HUES6 (cell line): ENCODE data around the gene PALS1.
A peak's percentile ranks its signal among the peaks of the same experiment; 100 is the strongest.

Source experiments
- H3K27ac ChIP-seq: 2 replicates; pipeline ENCODE4 v1.7.0; 2013; ENCODE audit warnings: low read depth, mild to moderate bottlenecking, low read length, inconsistent platforms
- H3K27me3 ChIP-seq: 2 replicates; pipeline ENCODE4 v1.6.1; 2013; ENCODE audit warnings: low read length; ENCODE audit not compliant: control insufficient read depth, insufficient read depth
- H3K36me3 ChIP-seq: 2 replicates; pipeline ENCODE4 v1.6.1; 2013; ENCODE audit warnings: low read length; ENCODE audit not compliant: control insufficient read depth, insufficient read depth
- H3K4me1 ChIP-seq: 2 replicates; pipeline ENCODE4 v1.6.1; 2013; ENCODE audit warnings: low read length; ENCODE audit not compliant: control insufficient read depth, insufficient read depth
- H3K4me3 ChIP-seq: 2 replicates; pipeline ENCODE4 v1.5.1; 2013; ENCODE audit warnings: low read depth, low read length
- H3K9ac ChIP-seq: one replicate; pipeline ENCODE4 v1.6.1; 2013; ENCODE audit warnings: mild to moderate bottlenecking, low read length
- H3K9me3 ChIP-seq: 2 replicates; pipeline ENCODE4 v1.6.1; 2013; ENCODE audit warnings: low read depth, low read length; ENCODE audit not compliant: control insufficient read depth, insufficient read depth

PALS1 gene

DNA sequence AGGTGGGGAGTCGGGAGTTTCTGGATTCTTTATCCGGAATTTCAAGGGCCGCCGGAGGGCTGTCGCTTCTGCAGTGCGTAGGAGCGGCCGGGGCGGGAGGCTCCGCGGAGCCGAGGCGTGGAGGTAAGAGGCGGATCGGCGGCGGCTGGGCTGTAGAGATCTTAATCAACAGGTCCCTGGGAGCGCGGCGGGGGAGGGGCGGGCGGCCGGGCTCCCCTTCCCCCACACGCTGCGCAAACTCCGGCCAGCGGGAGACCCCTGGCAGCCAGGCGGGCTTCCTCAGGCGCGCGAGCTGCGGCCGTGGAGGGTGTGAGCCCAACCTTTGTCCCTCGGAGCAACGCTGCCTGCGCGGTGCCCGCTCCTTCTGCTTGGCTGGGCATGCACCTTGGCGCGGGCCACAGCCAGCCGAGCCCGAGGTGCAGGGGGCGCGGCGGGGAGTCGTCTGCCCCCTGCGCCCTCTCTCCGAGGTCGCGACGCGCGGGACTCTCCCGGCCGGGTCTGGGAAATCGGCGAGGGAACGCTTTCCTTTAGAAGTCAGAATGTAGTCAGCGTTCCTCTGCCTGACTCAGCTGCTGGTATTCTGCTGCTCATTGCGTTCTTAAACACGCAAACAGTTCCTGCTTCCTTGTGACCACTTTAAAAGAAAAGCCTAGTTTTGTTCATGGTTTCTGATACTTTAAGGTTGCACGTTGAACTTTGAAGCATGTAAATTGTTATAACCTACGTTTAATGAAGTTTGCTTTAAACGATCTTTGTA is at the start of gene PALS1:
Gene PALS1 (plus strand): TSS at position 25 of the 757 bp plus-strand sequence. CDS start 37,736 bp downstream, outside the sequence.
- no peaks in the 10 kb centered on the region for H3K36me3 ChIP-seq
- H3K9ac ChIP-seq: peak within 1 kb of the TSS; percentile 99
- H3K4me3 ChIP-seq: peak within 1 kb of the TSS; percentile 92
- H3K9me3 ChIP-seq: no peaks in the 10 kb centered on the region
- H3K27me3 ChIP-seq: peaks cover 16% of the 10 kb centered on the region
- peak within 1 kb of the TSS; percentile 94 for H3K27ac ChIP-seq
- H3K4me1 ChIP-seq: peaks cover 8% of the 10 kb centered on the region; the same call in 1 of the 2 replicates

DNA sequence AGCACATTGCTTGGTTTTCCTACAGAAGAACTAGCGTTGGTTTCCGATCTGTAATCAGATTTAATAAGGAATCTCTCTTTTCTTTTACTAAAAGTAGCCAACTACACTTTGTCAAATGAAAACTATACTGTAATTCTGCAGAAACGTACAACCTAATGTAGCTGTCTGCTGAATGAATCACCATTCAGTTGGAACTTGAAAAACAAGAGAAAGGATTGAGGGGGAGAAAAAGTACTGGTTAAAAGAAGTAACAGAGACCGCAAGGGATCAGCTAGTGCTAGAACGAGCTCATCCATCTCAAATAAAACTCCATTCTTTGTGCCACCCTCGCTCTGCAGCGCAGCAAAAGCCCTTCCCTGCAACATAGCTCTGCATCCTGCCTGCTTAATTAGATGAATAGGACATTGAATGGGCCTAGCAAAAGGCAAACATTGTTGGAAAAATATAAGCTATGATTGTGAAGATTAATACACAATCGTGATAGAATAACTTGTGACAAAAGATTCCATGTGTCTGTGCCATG is 49.4 kb upstream of the PALS1 start:
- Histone ChIP-seq H3K27ac (no peak overlapping the region), H3K36me3 (no peaks in the 10 kb centered on the region), H3K4me1 (peaks cover 12% of the 10 kb centered on the region; the same call in 1 of the 2 replicates), H3K27me3 (no peaks in the 10 kb centered on the region), H3K9me3 (no peaks in the 10 kb centered on the region), H3K9ac (no peak overlapping the region), H3K4me3 (no peak overlapping the region)

GRCh38 chr14:67192366-67192765 is 48.9 kb upstream of the PALS1 start:
- no peaks in the 10 kb centered on the region for H3K36me3 ChIP-seq
- H3K27me3 ChIP-seq: no peaks in the 10 kb centered on the region
- H3K4me3 ChIP-seq: no peak overlapping the region
- no peak overlapping the region for H3K9ac ChIP-seq
- H3K4me1 ChIP-seq: peaks cover 7% of the 10 kb centered on the region; the same call in 1 of the 2 replicates
- H3K9me3 ChIP-seq: no peaks in the 10 kb centered on the region
- no peak overlapping the region for H3K27ac ChIP-seq

- Histone ChIP-seq H3K4me1 (no peaks in the 10 kb centered on the region), H3K4me3 (no peak overlapping the region), H3K36me3 (no peaks in the 10 kb centered on the region), H3K27ac (no peak overlapping the region), H3K27me3 (no peaks in the 10 kb centered on the region), H3K9ac (no peak overlapping the region), H3K9me3 (no peaks in the 10 kb centered on the region)
Measured at GRCh38 chr14:67195279-67195678, 46.0 kb upstream of the PALS1 start.

- no peaks in the 10 kb centered on the region for H3K4me1 ChIP-seq
- H3K9ac ChIP-seq: no peak overlapping the region
- no peak overlapping the region for H3K4me3 ChIP-seq
- H3K27ac ChIP-seq: no peak overlapping the region
- no peaks in the 10 kb centered on the region for H3K36me3 ChIP-seq
- no peaks in the 10 kb centered on the region for H3K9me3 ChIP-seq
- no peaks in the 10 kb centered on the region for H3K27me3 ChIP-seq
Measured at GRCh38 chr14:67199016-67199415, 42.2 kb upstream of the PALS1 start.

DNA sequence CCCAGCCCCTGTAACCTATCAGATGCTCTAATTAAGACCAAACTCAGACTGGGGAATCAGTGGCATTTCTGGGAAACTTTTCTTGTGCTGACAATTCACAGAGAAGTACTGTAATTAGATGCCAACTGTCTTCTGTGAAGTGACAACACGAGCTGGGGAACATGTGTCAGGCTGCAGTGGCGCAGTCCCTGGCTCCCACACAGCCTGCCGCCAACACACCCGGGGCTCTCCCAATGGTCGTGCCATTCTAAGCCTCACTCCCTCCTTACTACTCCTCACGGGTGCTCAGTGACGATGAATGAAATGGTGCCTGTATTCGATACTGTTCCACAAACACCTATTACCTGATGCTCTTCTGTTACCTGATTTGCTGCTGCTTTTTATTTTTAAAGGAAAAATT is 33.4 kb upstream of the PALS1 start:
- Histone ChIP-seq H3K9ac (no peak overlapping the region), H3K27me3 (no peaks in the 10 kb centered on the region), H3K4me1 (no peaks in the 10 kb centered on the region), H3K9me3 (no peaks in the 10 kb centered on the region), H3K27ac (no peak overlapping the region), H3K4me3 (no peak overlapping the region), H3K36me3 (no peaks in the 10 kb centered on the region)

DNA sequence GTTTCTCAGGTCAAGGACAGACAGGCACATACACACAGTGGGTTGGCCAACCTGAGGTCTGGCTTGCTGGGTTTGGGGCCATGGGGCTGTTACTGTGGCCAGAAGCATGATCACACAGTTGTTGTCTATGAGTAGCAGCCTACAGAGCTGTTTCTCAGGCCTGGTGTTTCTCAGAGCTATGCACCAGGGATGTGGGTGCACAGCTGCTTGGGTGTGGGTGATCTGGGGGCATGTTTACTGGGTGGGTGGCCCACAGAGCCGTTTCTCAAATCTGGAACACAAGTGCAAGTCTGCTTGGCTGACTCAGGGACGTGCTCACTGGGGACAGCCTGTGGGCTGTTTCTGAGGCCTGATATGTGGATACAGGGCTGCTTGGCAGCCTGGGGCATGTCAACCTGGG is 23.1 kb upstream of the PALS1 start:
- H3K9me3 ChIP-seq: no peaks in the 10 kb centered on the region
- no peaks in the 10 kb centered on the region for H3K27me3 ChIP-seq
- no peaks in the 10 kb centered on the region for H3K36me3 ChIP-seq
- H3K4me1 ChIP-seq: no peaks in the 10 kb centered on the region
- H3K9ac ChIP-seq: no peak overlapping the region
- H3K27ac ChIP-seq: no peak overlapping the region
- H3K4me3 ChIP-seq: no peak overlapping the region

GRCh38 chr14:67221248-67221981 is 19.8 kb upstream of the PALS1 start:
- no peak overlapping the region for H3K27ac ChIP-seq
- H3K9ac ChIP-seq: no peak overlapping the region
- H3K27me3 ChIP-seq: no peaks in the 10 kb centered on the region
- no peak overlapping the region for H3K4me3 ChIP-seq
- no peaks in the 10 kb centered on the region for H3K9me3 ChIP-seq
- no peaks in the 10 kb centered on the region for H3K36me3 ChIP-seq
- H3K4me1 ChIP-seq: no peaks in the 10 kb centered on the region

GRCh38 chr14:67221982-67222328 is 19.3 kb upstream of the PALS1 start:
- Histone ChIP-seq H3K9ac (no peak overlapping the region), H3K27me3 (no peaks in the 10 kb centered on the region), H3K36me3 (no peaks in the 10 kb centered on the region), H3K4me1 (no peaks in the 10 kb centered on the region), H3K27ac (no peak overlapping the region), H3K9me3 (no peaks in the 10 kb centered on the region), H3K4me3 (no peak overlapping the region)

DNA sequence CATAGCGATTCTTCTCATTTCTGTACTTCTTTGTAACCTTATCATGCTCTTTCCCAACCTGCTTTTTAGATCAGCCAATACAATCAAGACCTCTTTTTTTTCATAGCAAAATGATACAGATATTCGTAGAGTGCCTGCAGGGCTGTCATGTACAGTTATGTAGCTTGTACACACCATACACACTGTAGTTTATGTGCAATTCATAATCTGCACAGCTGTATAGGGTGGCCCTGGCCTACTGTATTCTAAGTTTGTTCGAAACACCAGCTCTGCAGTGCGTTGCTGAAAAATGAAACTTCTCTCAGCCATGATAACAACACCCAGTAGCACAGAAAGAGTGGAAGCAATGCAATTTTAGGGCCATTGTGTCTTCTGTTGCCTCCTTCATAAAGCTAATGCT is 15.7 kb upstream of the PALS1 start:
- Histone ChIP-seq H3K4me1 (no peaks in the 10 kb centered on the region), H3K9ac (no peak overlapping the region), H3K9me3 (no peaks in the 10 kb centered on the region), H3K4me3 (no peak overlapping the region), H3K36me3 (no peaks in the 10 kb centered on the region), H3K27me3 (no peaks in the 10 kb centered on the region), H3K27ac (no peak overlapping the region)

DNA sequence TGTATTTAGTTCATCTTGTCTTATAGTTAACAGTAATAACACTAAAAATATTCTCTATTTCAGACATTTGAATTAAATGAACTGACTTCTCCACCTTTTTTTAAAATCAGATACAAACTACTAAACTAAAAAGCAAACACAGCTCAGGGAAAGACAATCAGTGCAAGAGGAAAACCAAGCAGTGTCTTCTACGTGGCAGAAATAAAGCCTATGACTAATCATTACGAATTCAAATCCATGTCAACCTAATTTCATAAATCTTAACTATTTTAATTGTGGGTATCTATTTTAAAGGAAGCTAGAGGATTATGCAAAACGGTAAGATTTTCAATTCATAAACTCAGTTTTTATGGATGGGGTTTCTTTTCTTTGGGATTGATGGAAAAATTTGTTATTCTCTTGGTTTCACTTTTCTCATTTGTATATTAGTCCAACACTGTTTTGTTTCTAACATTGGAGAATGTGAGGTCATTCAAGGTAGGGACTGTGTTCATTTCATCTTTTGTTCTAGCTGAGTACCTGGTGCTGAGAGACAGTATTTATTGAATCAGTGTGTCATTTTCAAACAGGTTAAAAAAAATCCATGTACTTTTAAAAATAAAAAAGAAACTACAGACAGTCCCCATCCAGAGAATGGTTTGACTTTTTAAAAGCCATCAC is 12.8 kb upstream of the PALS1 start:
- Histone ChIP-seq H3K27ac (no peak overlapping the region), H3K4me3 (no peak overlapping the region)

More for the DNA sequence above, 12.8 kb upstream of the PALS1 start:
- no peaks in the 10 kb centered on the region for H3K27me3 ChIP-seq
- H3K36me3 ChIP-seq: no peaks in the 10 kb centered on the region
- H3K9me3 ChIP-seq: no peaks in the 10 kb centered on the region
- no peak overlapping the region for H3K9ac ChIP-seq
- no peaks in the 10 kb centered on the region for H3K4me1 ChIP-seq
